Transverse colon (tissue), 4 donors: ENCODE results near the gene CD84. TPM values are rescaled to one million over a fixed set of nuclear protein-coding genes. Genes with fewer than 3 reads are reported as not detected.
"Not testable (repeated sequence)": the region's sequence is repeated elsewhere in the genome, so short reads cannot be mapped to it uniquely, and the experiment has no call there.

Experiments used
- DNase-seq: peaks from one replicate; pipeline ENCODE4 v3.0.0-alpha.2; 2019
- H3K27ac ChIP-seq, 4 donors: fragments of 200-600 bp; sonication (generic); 2 replicates each; pipeline ENCODE4 v1.5.1; 2016 to 2018; ENCODE audit warnings: inconsistent platforms in 4 of 4
- H3K27me3 ChIP-seq: fragments of 200-600 bp; sonication (generic); 2 replicates; pipeline ENCODE4 v1.5.1; 2017; ENCODE audit warnings: inconsistent platforms
- H3K36me3 ChIP-seq, 4 donors: fragments of 200-600 bp; sonication (generic); 2 replicates each; pipeline ENCODE4 v1.5.1; 2017 to 2019; ENCODE audit warnings: inconsistent platforms in 4 of 4
- H3K4me1 ChIP-seq, 4 donors: fragments of 200-600 bp; sonication (generic); 2 replicates each; pipeline ENCODE4 v1.5.1; 2017 to 2020; ENCODE audit warnings: inconsistent platforms in 4 of 4
- H3K4me3 ChIP-seq, 4 donors: fragments of 200-600 bp; sonication (generic); 1 replicate in 1 of 4; 2 replicates in 3 of 4; pipeline versions ENCODE4 v1.5.1 to v1.6.1; 2017 to 2019; ENCODE audit warnings: inconsistent platforms in 4 of 4
- H3K9me3 ChIP-seq, 2 donors: fragments of 200-600 bp; sonication (generic); 2 replicates each; pipeline ENCODE4 v1.5.1; 2017 to 2019; ENCODE audit warnings: inconsistent platforms in 2 of 2
- EP300 ChIP-seq: sonication (generic); formaldehyde crosslinking; IDR thresholded peaks from one replicate; pipeline ENCODE4 v1.6.1; 2017; ENCODE audit warnings: antibody characterized with exemption, low read depth
- POLR2A ChIP-seq: fragments of 450-650 bp; IDR thresholded peaks from one replicate; pipeline ENCODE4 v1.6.1; 2016; ENCODE audit warnings: antibody characterized with exemption, mild to moderate bottlenecking, moderate library complexity
- POLR2AphosphoS5 ChIP-seq, 3 donors: sonication (generic); formaldehyde crosslinking; IDR thresholded peaks; one replicate each; pipeline ENCODE4 v1.6.1; 2016; ENCODE audit warnings: antibody characterized with exemption in 3 of 3
- WGBS, 2 donors: methylation state at CpG; one replicate each; pipeline ENCODE4 v1.1.5; 2018; ENCODE audit warnings: low coverage in 1 of 2; 5-methylcytosine and 5-hydroxymethylcytosine counted together
- in situ Hi-C, 4 donors: fragments of 200-750 bp; cut with MboI; loops; one replicate each; pipeline versions ENCODE4 v1.15.0 to v1.15.1; 2017; ENCODE audit warnings: low sequenced_read_pairs in 3 of 4, low pct_ligation_motif_present in 1 of 4, low pct_unique_long_range_greater_than_20kb in 1 of 4
- intact Hi-C: fragments of 100-400 bp; cut with DNase I; formaldehyde crosslinking; loops from one replicate; pipeline ENCODE4 v1.15.1; 2023; ENCODE audit warnings: low total_unique reads
- total RNA-seq, 4 donors: library from RNA; depleted of rRNA; stranded (reverse); fragments of >200 nt; gene quantifications; one replicate each; pipeline ENCODE4 v1.1.0, GENCODE V29; 2016
- TF ChIP-seq, protein P1 (sequence below), 5 experiments: fragments of 200-600 bp in 3 of 5; fragments of 450-650 bp in 2 of 5; sonication (generic) in 3 of 5; IDR thresholded peaks; 1 replicate in 2 of 5; 2 replicates in 3 of 5; pipeline ENCODE4 v1.5.1; 2016 to 2017; ENCODE audit warnings: antibody characterized with exemption in 5 of 5, inconsistent platforms in 3 of 5, mild to moderate bottlenecking in 2 of 5, moderate library complexity in 1 of 5

CD84 gene
- total RNA-seq, 4 donors from 2014 or later, result 1.4 to 8.6 (median 5.8) TPM

DNA sequence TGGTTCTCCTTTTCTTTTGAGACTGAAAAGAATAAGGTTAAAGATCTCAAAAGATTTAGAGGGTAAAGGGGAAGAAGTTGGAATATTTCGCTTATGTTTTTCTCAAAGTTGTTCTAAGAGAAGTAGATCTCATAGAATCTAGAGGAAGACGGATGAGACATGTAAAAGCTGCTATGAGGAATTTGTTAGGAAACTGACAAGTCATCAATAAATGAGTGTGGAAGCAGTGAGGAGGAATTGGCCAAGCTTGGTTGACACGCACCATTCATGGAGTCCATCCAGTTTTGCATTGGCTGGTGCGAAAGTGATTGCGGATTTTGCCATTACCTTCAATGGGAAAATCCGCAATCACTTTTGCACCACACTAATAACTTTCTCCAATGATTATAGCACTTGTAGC is 76.2 kb downstream of the CD84 start:
- no peak for DNase-seq
- no peak overlapping the region for H3K4me3 ChIP-seq
- no peak for TF ChIP-seq POLR2A
- no peak for TF ChIP-seq POLR2AphosphoS5 (IDR thresholded peaks at IDR 0.05)
- TF ChIP-seq EP300, result no peak
- TF ChIP-seq, protein P1, sequence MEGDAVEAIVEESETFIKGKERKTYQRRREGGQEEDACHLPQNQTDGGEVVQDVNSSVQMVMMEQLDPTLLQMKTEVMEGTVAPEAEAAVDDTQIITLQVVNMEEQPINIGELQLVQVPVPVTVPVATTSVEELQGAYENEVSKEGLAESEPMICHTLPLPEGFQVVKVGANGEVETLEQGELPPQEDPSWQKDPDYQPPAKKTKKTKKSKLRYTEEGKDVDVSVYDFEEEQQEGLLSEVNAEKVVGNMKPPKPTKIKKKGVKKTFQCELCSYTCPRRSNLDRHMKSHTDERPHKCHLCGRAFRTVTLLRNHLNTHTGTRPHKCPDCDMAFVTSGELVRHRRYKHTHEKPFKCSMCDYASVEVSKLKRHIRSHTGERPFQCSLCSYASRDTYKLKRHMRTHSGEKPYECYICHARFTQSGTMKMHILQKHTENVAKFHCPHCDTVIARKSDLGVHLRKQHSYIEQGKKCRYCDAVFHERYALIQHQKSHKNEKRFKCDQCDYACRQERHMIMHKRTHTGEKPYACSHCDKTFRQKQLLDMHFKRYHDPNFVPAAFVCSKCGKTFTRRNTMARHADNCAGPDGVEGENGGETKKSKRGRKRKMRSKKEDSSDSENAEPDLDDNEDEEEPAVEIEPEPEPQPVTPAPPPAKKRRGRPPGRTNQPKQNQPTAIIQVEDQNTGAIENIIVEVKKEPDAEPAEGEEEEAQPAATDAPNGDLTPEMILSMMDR (IDR thresholded peaks at IDR 0.05), result no peak
- no peaks in the 10 kb centered on the region for H3K36me3 ChIP-seq
- intact Hi-C loops (no loop called here), in situ Hi-C loops (no loop called here)
- 92 to 93% methylated on average over 2 to 6 of the region's 6 CpGs for WGBS, 2 donors
- peaks cover 6 to 9% of the 10 kb centered on the region in 2 donors for H3K9me3 ChIP-seq
- no peaks in the 10 kb centered on the region for H3K4me1 ChIP-seq
- H3K27ac ChIP-seq, result no peak overlapping the region
- no peaks in the 10 kb centered on the region for H3K27me3 ChIP-seq

DNA sequence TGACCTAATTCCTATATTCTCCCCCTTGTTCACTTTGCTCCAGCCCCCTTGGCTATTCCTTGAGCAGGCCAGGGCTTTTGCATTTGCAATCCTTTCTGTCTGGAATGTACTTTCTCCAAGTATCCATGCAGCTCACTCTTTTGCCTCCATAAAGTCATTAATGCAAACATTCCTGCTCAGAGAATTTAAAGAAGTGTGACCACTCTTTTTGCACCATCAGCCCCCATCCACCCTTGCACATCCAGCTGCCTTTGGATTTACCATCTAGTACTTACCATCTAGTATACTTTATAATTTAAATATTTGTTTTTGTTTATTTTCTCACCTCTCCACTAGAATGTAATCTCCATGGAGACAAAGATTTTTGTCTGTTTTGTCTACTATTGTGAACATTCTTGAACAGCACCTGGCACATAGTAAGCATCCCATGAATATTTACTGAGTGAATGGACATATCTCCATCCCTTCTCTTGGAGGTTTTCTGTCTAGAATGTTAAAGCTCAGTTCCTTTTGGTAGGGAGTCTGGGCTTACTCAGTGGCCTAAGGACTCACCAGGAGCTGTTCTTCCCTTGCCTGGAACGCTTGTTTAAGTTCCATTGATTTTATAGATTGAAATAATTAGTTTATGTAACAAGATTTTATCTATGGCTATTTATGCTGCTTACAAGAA is 78.8 kb downstream of the CD84 start:
- TF ChIP-seq EP300, result no peak
- no peak for TF ChIP-seq POLR2A
- no peak for TF ChIP-seq POLR2AphosphoS5 (IDR thresholded peaks at IDR 0.05)
- TF ChIP-seq, protein P1 (IDR thresholded peaks at IDR 0.05), result no peak
- H3K9me3 ChIP-seq, result peaks cover 0 to under 1% of the 10 kb centered on the region in 2 donors
- intact Hi-C loops (no loop called here), in situ Hi-C loops (no loop called here)
- no peak overlapping the region for H3K4me3 ChIP-seq
- no peak overlapping the region for H3K27ac ChIP-seq
- no peaks in the 10 kb centered on the region for H3K36me3 ChIP-seq
- DNase-seq, result no peak
- no peaks in the 10 kb centered on the region for H3K4me1 ChIP-seq
- WGBS, 2 donors, result 80 to 84% methylated on average over 1 of the region's 1 CpG
- H3K27me3 ChIP-seq, result no peaks in the 10 kb centered on the region

DNA sequence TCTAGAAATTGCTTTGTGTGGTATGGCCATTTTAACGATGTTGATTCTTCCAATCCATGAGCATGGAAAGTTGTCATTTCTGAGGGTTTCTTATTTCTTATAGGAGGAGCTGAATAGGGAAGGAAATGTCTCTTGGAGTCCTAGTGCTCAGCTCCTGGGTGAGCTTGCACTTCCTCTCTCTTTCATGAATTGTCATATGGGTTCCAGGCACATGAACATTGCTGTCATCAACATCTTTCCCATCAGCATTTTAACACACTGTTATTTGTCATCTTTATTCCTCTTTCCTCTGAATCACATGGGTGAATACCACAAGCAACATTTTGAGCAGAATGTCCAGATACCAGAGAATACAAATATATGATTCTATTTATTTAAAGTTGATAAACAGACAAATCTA is 79.7 kb downstream of the CD84 start:
- Histone ChIP-seq H3K27ac (peak overlapping the region in 1 of 4 donors; percentile 28), H3K4me1 (no peaks in the 10 kb centered on the region), H3K9me3 (no peaks in the 10 kb centered on the region), H3K4me3 (no peak overlapping the region), H3K36me3 (no peaks in the 10 kb centered on the region), H3K27me3 (no peaks in the 10 kb centered on the region)
- WGBS, 2 donors, result 88 to 89% methylated on average over 1 of the region's 1 CpG
- intact Hi-C loops (no loop called here), in situ Hi-C loops (no loop called here)
- DNase-seq, result no peak
- TF ChIP-seq POLR2A, result no peak
- no peak for TF ChIP-seq EP300
- no peak for TF ChIP-seq POLR2AphosphoS5 (IDR thresholded peaks at IDR 0.05)
- TF ChIP-seq, protein P1 (IDR thresholded peaks at IDR 0.05), result no peak

DNA sequence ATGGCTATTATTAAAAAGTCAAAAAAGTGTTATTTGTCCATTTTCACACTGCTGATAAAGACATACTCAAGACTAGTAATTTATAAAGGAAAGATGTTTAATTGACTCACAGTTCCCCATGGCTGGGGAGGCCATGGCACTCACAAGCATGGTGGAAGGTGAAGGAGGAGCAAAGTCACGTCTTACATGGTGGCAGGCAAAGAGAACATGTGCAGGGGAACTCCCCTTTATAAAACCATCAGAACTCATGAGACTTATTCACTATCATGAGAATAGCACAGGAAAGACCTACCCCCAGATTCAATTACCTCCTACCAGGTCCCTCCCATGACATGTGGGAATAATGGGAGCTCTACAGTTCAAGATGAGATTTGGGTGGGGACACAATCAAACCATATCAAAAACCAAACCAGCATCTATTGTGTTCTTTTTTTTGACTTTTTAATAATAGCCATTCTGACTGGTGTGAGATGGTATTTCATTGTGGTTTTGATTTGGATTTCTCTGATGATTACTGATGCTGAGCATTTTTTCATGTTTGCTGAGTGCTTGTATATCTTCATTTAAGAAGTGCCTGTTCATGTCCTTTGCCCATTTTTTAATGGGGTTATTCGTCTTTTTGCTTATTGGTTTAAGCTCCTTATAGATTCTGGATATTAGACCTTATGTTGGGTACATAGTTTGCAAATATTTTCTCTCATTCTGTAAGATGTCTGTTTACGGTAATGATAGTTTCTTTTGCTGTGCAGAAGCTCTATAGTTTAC is 80.8 kb downstream of the CD84 start:
- H3K4me1 ChIP-seq, H3K27me3 ChIP-seq, in situ Hi-C loops, H3K36me3 ChIP-seq, DNase-seq, H3K9me3 ChIP-seq, H3K4me3 ChIP-seq, intact Hi-C loops, H3K27ac ChIP-seq: not testable (repeated sequence)
- WGBS, 2 donors, result 82 to 94% methylated on average over 3 of the region's 3 CpGs
